ENCODE measurements around the gene SESN2. TPM values are rescaled to one million over a fixed set of nuclear protein-coding genes. Genes with fewer than 3 reads are reported as not detected.

The SESN2 gene
- total RNA-seq, 1 experiment from 2014 or later = 6.9 TPM

GRCh38 chr1:28286111-28286510 lies 26.8 kb downstream of the SESN2 start:
- H3K36me3 ChIP-seq (ENCODE audit: low read depth, low read length) = no peaks in the 10 kb centered on the region
- no peaks in the 10 kb centered on the region for H3K27me3 ChIP-seq (ENCODE audit: low read length)
- H3F3A ChIP-seq (ENCODE audit: low read length, unreplicated experiment) = no peaks in the 10 kb centered on the region
- DNase-seq (no peak), ATAC-seq (no peak)
- H3K9me2 ChIP-seq (replicated peaks; ENCODE audit: low read length) = no peaks in the 10 kb centered on the region
- no peaks in the 10 kb centered on the region for H3K79me2 ChIP-seq (ENCODE audit: low read length)
- H3K9ac ChIP-seq (ENCODE audit: low read length) = no peak overlapping the region
- intact Hi-C loops (cut with micrococcal nuclease) = no loop called here
- no peaks in the 10 kb centered on the region for H3K9me3 ChIP-seq (ENCODE audit: low read length)
- H3K4me3 ChIP-seq (ENCODE audit: low read length) = no peak overlapping the region
- no peaks in the 10 kb centered on the region for H3K4me1 ChIP-seq (ENCODE audit: insufficient read depth, low read length)
- no peak overlapping the region for H3K4me2 ChIP-seq (ENCODE audit: low read length)
- H3K27ac ChIP-seq (ENCODE audit: low read length) = no peak overlapping the region
- ChIA-PET CTCF (interaction anchor here (0.6 kb wide), 1 partner anchor 37 kb away, joined by 3 read pairs; no protein-coding TSS in a partner anchor), POLR2A (ENCODE audit: unreplicated experiment) (interaction anchor here (0.6 kb wide), 1 partner anchor 11 kb away, joined by 4 read pairs; no protein-coding TSS in a partner anchor)
- H2AFZ ChIP-seq (ENCODE audit: low read length) = no peak overlapping the region
- TF ChIP-seq CTCF (conservative IDR thresholded peaks at IDR 0.05; ENCODE audit: low read depth, low read length) (no peak), EZH2phosphoT487 (IDR thresholded peaks at IDR 0.05; ENCODE audit: borderline replicate concordance, low read length) (no peak), EZH2 (IDR thresholded peaks at IDR 0.05; ENCODE audit: low read length, unreplicated experiment) (no peak)
- no peaks in the 10 kb centered on the region for H4K20me1 ChIP-seq (ENCODE audit: low read length)
- no TSS peak for BruUV-seq (replicated peaks)

GRCh38 chr1:28288487-28288886 lies 29.2 kb downstream of the SESN2 start:
- Histone ChIP-seq H4K20me1 (ENCODE audit: low read length) (no peaks in the 10 kb centered on the region), H3K9me2 (replicated peaks; ENCODE audit: low read length) (no peaks in the 10 kb centered on the region), H3F3A (ENCODE audit: low read length, unreplicated experiment) (no peaks in the 10 kb centered on the region), H3K4me1 (ENCODE audit: insufficient read depth, low read length) (no peaks in the 10 kb centered on the region), H3K36me3 (ENCODE audit: low read depth, low read length) (no peaks in the 10 kb centered on the region), H3K9ac (ENCODE audit: low read length) (no peak overlapping the region), H3K79me2 (ENCODE audit: low read length) (no peaks in the 10 kb centered on the region), H3K27me3 (ENCODE audit: low read length) (no peaks in the 10 kb centered on the region), H3K27ac (ENCODE audit: low read length) (no peak overlapping the region), H3K9me3 (ENCODE audit: low read length) (no peaks in the 10 kb centered on the region), H3K4me3 (ENCODE audit: low read length) (no peak overlapping the region), H2AFZ (ENCODE audit: low read length) (no peak overlapping the region), H3K4me2 (ENCODE audit: low read length) (no peak overlapping the region)
- CTCF ChIA-PET = no interaction called here
- no TSS peak for BruUV-seq (replicated peaks)
- ATAC-seq (no peak), DNase-seq (no peak)
- TF ChIP-seq EZH2phosphoT487 (IDR thresholded peaks at IDR 0.05; ENCODE audit: borderline replicate concordance, low read length) (no peak), CTCF (conservative IDR thresholded peaks at IDR 0.05; ENCODE audit: low read depth, low read length) (no peak), EZH2 (IDR thresholded peaks at IDR 0.05; ENCODE audit: low read length, unreplicated experiment) (no peak)
- intact Hi-C loops (cut with micrococcal nuclease) = no loop called here
- POLR2A ChIA-PET (ENCODE audit: unreplicated experiment) = no interaction called here

- Histone ChIP-seq H3F3A (ENCODE audit: low read length, unreplicated experiment) (no peaks in the 10 kb centered on the region), H3K9me2 (replicated peaks; ENCODE audit: low read length) (no peaks in the 10 kb centered on the region), H3K79me2 (ENCODE audit: low read length) (no peaks in the 10 kb centered on the region), H2AFZ (ENCODE audit: low read length) (no peak overlapping the region), H3K9me3 (ENCODE audit: low read length) (no peaks in the 10 kb centered on the region), H3K36me3 (ENCODE audit: low read depth, low read length) (no peaks in the 10 kb centered on the region), H3K9ac (ENCODE audit: low read length) (no peak overlapping the region), H3K27ac (ENCODE audit: low read length) (no peak overlapping the region), H3K4me2 (ENCODE audit: low read length) (no peak overlapping the region), H3K27me3 (ENCODE audit: low read length) (no peaks in the 10 kb centered on the region), H3K4me1 (ENCODE audit: insufficient read depth, low read length) (no peaks in the 10 kb centered on the region), H4K20me1 (ENCODE audit: low read length) (no peaks in the 10 kb centered on the region), H3K4me3 (ENCODE audit: low read length) (no peak overlapping the region)
- BruUV-seq (replicated peaks) = no TSS peak
- DNase-seq (no peak), ATAC-seq (no peak)
- ChIA-PET POLR2A (ENCODE audit: unreplicated experiment) (no interaction called here), CTCF (no interaction called here)
- intact Hi-C loops (cut with micrococcal nuclease) = no loop called here
- TF ChIP-seq EZH2 (IDR thresholded peaks at IDR 0.05; ENCODE audit: low read length, unreplicated experiment) = no peak
- TF ChIP-seq EZH2phosphoT487 (IDR thresholded peaks at IDR 0.05; ENCODE audit: borderline replicate concordance, low read length) = no peak
- TF ChIP-seq CTCF (conservative IDR thresholded peaks at IDR 0.05; ENCODE audit: low read depth, low read length) = no peak
Measured at GRCh38 chr1:28290851-28291250, 31.5 kb downstream of the SESN2 start.
